CD4-positive, alpha-beta T cell treated with Interleukin-15 for 4 hours (primary cell): Measurements from ENCODE around the gene IFNL1.
A peak's percentile ranks its signal among the peaks of the same experiment; 100 is the strongest.
"Not testable (repeated sequence)": the region's sequence is repeated elsewhere in the genome, so short reads cannot be mapped to it uniquely, and the experiment has no call there.

Experiments
- DNase-seq: peaks from one replicate; pipeline ENCODE4 v3.0.0-alpha.2; 2020; ENCODE audit warnings: low spot score

IFNL1 gene

DNA sequence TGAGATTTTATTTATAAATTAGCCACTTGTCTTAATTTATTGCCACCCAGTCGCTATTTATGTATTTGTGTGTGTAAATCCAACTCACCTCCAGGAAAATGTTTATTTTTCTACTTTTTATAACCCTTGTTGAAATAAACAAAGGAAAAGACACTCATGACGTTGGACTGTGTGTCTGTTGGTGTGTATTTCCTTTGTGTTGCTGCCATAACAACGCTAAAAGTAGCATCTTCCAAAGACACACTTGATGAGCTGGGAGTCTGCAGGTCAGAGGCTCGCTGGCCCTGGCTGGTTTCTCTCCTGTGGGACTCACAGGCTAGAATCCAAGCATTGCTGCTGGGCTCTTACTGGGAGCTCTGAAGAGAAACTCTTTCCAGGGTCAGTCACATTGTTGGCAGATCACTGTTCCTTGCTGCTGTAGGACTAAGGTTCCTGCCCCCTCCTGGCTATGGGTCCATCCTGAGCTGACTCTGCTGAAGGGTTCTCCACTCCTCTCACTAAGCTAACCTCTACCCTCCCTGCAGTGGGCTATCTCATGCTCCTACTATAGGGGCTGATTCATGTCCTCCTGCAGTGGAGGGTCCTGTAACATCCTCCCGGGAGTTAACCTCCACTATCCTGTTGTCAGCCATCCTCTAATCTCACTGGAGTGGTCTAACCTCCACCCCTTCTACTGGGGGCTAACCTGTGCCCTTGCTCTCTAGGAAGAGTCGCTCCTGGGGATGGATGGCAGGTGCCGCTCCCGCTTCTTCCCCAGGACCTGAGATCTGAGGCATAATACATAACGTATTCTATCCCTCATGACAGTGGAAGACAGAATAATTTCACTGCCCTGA, 26.0 kb upstream of the IFNL1 start:
- no peak for DNase-seq

- DNase-seq = not testable (repeated sequence)
These were observed 22.3 kb upstream of the IFNL1 start for GRCh38 chr19:39273859-39274258.

GRCh38 chr19:39275578-39275977, 20.6 kb upstream of the IFNL1 start:
- no peak for DNase-seq

GRCh38 chr19:39276740-39277139, 19.5 kb upstream of the IFNL1 start:
- DNase-seq = no peak

- DNase-seq = no peak
These were observed 18.6 kb upstream of the IFNL1 start for GRCh38 chr19:39277598-39277997.

DNA sequence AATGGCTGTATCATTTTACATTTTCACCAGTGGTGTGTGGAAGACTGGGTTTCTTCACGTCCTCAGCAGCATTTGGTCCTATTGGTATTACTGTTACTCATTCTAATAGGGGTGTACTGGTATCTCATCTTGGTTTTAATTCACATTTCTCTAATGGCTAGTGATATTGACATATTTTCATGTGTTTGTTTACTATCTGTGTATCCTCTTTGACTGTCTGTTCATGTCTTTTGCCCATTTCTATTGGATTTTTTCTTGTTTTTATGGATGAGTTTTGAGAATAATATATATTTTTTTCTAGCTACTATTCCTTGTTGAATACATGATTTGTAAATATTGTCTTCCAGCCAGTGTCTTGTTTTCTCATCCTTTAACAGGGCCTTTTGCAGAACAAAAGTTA, 14.2 kb upstream of the IFNL1 start:
- no peak for DNase-seq

DNA sequence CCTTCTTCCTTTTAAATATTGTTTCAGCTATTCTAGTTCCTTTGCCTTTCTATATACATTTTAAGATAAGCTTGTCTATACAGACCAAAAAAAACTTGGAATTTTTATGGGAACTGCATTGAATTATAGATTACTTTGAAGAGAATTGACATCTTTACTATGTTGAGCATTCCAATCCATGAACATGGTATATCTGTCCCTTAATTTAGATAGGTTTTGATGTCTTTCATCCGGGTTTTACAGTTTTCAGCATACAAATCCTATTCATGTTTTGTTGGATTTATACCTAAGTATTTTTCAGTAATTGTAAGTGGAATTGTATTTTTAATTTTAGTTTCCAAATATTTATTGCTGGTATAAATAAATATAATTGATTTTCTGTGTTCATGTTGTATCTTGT, 12.2 kb upstream of the IFNL1 start:
- DNase-seq = no peak

GRCh38 chr19:39293394-39293793, 2.8 kb upstream of the IFNL1 start:
- DNase-seq = no peak

GRCh38 chr19:39296906-39297305, 699 bp downstream of the IFNL1 start:
- no peak for DNase-seq

- DNase-seq = peak; percentile 50
These were observed 1.9 kb downstream of the IFNL1 start for GRCh38 chr19:39297931-39298634.

DNA sequence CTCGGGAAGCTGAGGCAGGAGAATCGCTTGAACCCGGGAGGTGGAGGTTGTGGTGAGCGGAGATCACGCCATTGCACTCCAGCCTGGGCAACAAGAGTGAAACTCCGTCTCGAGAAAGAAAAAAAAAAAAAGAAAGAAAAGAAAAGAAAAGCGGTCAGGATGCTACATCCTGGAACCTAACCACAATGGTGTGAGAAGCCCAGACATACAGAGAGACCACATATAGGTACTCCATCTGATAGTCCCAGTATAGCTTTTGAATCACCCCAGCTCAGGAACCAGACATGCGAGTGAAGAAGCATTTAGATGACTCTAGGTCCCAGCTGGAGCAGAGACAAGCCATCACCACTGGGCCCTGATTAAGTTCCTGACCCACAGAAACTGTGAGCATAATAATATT, 3.2 kb downstream of the IFNL1 start:
- peak; percentile 12 for DNase-seq

- no peak for DNase-seq
These were observed 3.6 kb downstream of the IFNL1 start for GRCh38 chr19:39299832-39300231.

GRCh38 chr19:39301021-39301420, 4.8 kb downstream of the IFNL1 start:
- no peak for DNase-seq

DNA sequence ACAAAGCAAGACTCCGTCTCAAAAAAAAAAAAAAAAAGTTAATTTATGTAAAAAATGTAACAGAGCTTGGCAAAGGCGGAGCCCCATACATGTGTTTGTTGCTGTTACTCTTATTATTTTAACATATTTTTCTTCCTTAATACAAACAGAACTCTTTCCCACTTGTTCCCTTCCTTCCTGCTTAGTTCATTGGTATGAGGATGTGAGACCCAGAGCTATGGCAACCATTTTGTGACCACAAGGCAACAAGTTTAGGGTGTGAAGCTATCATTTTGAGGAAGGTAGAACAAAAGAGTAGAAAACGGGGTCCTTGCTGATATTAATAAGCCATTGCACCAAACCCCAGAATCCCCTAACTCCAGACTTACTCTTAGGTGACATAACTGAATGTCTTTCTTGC, 5.4 kb downstream of the IFNL1 start:
- DNase-seq = no peak

GRCh38 chr19:39303373-39304184, 7.4 kb downstream of the IFNL1 start:
- no peak for DNase-seq

GRCh38 chr19:39304185-39304513, 7.9 kb downstream of the IFNL1 start:
- DNase-seq = no peak

DNA sequence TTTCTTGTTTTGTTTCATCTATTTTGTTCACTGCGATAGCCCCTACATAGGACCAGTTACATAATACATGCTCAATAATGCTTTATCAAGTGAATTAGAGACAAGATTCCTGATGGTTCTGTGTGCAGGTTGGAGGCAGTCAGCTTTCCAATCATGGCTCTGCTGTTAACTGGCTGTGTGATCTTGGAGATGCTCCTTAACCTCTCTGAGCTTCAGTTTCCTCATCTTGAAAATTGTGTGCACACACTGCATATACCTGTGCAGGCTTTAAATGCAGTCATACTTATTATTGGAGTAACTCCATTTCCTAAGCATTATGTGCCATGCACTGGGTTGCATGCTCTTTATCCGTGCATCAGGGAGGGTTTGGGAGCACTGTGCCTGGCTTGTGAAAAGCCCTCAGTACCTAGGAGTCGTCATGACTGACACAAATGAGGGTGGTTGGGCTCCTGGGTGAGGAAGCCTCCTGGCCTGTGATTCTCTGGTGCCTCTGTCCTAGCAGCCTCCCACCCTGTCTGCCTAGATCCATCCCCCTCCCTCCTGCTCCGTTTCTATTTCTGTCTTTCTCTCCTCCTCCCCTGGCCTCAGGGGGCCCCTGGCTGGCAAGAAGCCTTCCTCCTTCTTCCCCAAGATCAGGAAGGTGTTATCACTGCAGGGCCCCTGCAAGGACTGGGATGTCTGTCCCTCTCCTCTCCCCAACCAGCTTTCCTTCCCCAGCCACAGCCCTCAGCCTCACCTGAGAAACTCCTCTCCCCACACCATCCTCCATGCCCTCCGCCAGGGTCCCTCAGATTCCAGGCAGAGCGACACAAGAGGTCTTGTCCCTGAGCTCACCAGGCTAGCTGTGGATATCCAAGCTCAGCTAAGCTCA, 8.7 kb downstream of the IFNL1 start:
- no peak for DNase-seq

DNA sequence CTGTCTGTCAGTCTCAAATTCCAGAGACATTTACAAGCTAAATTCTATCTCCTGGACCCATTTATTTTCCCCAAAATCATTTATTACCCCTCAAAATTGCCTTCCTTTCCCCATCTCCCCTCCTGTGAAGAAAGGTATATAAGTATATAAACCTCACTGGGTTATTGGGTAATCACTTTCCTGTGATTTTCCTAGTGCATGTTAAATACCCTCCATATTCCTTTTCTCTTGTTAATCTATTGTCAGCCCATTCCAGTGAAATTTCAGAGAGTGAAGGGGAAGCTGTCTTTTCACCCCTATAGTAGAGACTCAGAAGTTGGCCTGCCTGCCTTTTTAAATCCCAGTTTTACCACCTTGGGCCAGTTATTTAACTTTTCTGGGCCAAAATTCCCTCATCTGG, 9.9 kb downstream of the IFNL1 start:
- DNase-seq = no peak

DNA sequence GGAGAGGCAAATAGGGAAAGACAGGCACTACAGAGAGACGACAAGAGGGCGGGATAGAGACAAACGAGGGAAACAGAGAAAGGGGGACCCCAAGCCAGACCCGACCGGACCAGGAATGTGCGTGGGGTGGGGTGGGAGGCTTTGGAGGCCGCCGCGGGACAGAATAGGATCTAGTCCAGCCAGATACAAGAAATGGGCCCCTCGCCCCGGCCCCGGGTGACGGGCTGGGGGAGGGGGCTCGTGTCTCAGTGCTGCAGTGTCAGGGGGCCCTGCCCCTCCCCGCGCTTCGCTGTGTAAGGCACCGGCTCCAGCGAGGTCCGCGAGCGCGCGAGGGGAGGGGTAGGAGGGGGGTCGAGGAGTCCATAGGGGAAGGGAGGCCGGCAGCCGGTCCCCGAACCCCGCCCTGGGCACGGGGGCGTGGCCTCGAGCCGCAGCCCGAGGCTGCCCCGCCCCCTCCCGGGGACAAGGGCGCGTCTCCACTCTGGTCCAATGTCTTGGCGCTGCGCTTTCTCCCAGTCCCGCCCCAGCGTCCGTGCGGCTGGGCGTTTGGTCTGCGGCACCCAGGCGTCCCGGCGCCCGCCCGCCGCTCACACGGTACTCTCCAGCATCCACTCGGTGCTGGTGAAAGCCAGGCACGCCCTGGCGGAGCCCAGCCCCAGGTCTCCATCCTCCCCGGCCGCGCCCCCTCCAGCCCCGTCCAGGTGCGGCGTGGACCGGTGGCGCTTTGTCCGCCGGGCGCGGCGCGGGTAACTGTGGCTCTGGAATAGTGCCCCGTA, 11.0 kb downstream of the IFNL1 start:
- no peak for DNase-seq

GRCh38 chr19:39307822-39308530, 11.8 kb downstream of the IFNL1 start:
- no peak for DNase-seq
